GM19025 (cell line): ENCODE results near the gene ZNF628.
A peak's percentile ranks its signal among the peaks of the same experiment; 100 is the strongest.
"Not testable (repeated sequence)": the region's sequence is repeated elsewhere in the genome, so short reads cannot be mapped to it uniquely, and the experiment has no call there.

ENCODE experiments used
- ATAC-seq: cut with Tn5 transposase; IDR thresholded peaks from one replicate; pipeline ENCODE4 v1.9.1; 2021; ENCODE audit warnings: mild to moderate bottlenecking, low read depth, moderate library complexity; ENCODE audit not compliant: unreplicated experiment

ZNF628 gene

DNA sequence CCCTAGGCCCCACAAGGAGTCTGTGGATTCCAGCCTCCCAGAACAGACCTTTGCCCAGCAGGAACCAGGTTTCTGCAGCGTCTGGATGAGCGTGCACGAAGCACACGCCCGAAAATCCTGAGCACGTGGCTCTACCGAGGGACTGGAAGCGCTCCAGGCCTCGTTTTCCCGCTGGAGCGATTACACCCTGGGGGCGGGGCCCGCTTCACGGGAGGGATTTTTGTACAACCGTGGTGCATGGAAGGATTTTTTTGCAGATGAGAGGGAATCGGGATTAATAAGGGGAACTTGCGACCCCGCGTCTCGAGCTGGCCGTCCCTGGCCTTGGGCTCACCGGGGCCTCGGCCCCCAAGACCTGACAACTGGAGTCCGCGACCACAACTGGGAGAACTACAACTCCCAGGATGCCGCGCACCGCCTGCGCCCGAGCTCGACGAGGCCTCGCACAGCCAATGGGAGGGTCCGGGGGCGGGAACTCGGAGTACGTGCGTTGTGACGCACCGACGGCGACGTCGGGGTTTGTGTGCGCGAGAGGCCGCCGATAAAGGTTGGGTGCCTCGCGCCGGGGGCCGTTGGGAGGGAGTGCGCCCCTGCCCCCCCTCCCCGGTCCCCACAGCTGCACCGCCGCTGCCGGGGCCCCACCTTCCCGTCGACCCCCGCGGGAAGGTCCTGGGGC is at the start of gene ZNF628:
Gene ZNF628 (plus strand): TSS at position 518 of the 676 bp plus-strand sequence. CDS start 3,294 bp downstream, outside the sequence.
- ATAC-seq = peak; percentile 93

DNA sequence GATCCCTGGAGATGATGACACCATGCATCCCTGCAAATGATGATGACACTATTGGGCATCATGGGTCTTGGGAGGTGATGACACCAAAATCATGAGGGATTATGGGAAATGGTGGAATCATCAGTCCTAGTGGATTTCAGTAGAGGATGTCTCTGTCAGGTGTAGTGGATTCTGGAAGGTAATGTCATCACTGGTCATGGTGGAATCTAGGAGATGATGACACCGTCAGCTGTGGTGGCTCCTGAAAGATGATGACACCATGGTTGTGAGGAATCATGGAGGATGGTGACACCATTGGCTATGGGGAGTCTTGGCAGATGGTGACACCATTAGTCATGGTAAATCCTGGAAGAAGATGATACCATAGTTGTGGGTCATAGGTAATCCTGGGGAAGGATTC is 45.2 kb upstream of the ZNF628 start:
- ATAC-seq = no peak

DNA sequence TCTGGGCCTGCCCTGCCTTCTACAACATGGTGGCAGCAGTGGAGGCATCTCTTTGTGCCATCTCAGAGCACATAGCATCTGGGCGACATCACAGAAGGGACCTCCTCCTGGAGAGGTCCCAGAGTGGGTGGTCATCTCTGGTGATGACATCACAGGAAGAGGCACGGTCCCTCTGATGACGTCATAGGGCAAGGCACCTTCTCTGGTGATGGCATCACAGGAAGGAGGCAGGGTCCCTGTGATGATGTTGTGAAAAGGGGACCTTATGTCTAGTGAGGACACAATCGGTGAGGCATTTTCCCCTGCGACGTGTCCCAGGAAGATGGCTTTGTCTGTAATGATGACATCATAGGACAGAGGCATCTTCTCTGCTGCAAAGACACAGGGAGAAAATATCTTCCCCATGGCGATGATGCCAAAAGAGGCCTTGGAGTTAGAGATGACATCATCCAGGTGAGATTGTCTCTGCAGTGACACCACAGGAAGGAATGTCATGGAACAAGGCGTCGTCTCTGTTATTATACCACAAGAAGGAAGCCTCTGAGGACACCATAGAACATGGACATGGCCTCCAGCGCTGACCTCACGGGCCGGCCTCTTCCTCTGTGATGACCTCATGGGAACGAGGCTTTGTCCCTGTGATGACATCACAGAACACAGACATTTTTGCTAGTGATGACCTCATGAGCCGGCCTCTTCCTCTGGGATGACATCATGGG is 44.0 kb upstream of the ZNF628 start:
- no peak for ATAC-seq

DNA sequence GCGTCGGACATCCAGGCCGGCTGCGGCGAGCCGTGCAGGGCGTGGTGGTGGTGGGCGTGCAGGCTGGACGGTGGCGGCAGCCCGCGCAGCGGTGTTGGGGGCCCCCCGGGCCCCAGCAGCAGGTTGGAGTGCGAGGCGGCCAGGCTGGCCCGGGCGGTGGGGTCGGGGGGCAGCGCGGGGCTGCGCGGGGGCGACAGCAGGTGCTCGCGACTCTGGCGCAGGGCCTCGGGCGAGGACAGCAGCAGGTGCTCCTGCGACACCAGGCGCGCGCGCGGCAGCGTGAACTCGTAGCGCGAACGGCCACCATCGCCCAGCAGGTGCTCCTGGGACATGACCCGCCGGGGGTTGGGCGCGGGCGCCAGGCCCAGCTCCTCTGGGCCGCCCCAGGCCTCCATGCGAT is 43.1 kb upstream of the ZNF628 start:
- ATAC-seq = no peak

DNA sequence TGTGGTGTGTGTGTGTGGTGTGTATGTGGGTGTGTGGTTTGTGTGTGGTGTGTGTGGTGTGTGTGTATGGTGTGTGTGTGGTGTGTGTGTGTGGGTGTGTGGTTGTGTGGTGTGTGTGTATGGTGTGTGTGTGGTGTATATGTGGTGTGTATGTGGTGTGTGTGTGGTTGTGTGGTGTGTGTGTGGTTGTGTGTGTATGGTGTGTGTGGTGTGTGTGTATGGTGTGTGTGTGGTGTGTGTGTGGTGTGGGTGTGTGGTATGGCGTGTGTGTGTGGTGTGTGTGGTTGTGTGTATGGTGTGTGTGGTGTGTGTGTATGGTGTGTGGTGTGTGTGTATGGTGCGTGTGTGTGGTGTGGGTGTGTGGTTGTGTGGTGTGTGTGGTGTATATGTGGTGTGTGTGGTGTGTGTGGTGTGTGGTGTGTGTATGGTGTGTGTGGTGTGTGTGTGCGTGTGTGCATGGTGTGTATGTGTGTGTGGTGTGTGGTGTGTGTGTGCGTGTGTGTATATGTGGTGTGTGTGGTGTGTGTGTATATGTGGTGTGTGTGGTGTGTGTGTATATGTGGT is 42.0 kb upstream of the ZNF628 start:
- no peak for ATAC-seq

DNA sequence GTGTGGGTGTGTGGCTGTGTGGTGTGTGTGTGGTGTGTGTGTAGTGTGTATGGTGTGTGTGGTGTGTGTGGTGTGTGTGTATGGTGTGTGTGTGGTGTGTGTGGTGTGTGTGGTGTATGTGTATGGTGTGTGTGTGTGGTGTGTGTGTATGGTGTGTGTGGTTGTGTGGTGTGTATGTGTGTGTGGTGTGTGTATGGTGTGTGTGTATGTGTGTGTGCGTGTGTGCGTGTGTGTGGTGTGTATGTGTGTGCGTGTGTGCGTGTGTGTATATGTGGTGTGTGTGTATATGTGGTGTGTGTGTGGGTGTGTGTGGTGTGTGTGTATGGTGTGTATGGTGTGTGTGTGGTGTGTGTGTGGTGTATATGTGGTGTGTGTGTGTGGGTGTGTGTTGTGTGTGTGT is 41.4 kb upstream of the ZNF628 start:
- no peak for ATAC-seq

DNA sequence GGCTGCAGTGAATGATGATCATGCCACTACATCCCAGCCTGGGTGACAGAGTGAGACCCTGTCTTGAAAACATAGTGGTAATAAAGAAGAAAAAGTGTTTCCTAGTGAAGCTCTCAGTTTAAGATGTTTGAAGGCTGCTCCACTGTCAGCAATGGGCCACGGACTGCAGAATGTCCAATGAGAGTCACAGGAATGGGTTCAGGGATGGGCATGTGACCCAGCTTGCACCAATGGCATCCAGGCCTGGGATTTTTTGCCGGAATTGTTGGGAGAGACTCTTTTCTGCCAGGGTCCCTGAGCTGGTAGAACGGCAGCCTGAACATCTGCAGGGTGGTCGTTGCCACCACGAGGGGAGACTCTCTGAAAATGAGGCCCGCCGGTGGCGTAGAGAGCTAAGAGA is 39.6 kb upstream of the ZNF628 start:
- ATAC-seq = no peak

DNA sequence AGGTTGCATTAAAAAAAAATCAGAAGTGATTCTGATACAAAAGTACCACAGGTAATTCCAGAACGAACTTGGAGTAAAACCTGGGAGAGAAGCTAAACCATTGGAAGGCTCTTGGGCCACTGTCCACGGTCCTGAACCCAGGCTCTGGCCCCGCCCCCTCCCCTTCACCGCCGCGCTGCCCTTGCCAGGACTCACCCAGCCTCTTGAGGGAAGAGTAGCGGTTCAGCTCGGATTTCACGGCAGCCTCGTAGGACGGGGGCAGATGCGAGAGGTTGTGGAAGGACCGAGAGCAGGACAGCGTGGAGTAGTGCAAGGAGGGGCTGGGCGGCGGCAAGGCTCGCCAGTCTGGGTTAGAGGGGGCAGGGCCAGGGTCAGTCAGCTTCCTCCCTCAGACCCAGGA is 39.0 kb upstream of the ZNF628 start:
- ATAC-seq = no peak

DNA sequence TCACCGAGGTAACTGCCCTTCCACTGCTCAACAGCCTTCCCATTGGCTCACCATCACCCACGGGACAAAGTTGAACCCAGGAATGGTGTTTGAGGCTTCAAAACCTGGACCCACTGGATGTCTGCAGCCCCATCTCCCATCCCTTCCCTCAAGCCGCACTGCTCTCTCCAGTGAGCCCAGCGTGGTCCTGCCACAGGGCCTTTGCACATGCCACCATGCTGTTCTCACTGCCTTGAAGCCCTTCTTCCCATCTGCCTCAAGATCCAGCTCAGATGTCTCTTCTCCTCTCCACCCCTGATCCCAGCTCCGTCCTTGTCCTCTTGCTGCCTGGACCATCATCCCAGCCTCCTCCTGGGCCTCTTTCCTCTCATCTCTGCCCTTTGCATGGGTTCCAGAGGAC is 37.4 kb upstream of the ZNF628 start:
- ATAC-seq = no peak

DNA sequence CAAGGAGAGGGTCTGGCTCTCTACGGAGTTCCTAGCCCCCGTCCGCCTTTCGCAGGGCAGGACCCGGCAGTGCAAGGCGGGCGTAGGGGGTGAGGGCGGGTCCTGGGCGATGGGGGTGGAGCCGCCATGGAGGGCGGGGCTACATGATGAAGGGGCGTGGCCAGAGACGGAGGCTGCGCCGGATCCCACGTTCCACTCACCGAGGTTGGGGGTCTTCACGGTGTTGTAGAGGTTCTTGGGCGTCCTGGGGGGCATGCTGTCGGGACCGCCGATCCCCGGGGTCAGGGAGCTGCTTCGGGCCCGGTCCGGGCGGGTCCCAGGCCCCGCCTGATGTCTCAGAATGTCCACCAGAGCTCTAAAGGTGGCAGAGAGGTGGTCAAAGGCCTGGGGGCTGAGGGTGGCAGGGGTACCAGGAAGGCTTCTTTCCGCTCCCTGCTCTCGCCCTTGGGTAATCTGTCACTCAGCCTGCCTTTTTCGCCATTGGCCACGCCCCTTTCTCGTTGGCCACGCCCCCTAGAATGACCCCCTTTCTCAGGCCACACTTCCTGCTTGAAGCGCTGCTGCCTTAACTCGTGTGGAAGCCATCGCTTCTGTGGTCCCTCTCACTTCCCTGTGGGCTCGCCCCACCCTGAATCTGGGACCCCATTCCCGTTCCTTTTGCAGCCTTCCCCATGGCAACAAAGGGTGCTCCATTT is 35.9 kb upstream of the ZNF628 start:
- ATAC-seq = no peak

DNA sequence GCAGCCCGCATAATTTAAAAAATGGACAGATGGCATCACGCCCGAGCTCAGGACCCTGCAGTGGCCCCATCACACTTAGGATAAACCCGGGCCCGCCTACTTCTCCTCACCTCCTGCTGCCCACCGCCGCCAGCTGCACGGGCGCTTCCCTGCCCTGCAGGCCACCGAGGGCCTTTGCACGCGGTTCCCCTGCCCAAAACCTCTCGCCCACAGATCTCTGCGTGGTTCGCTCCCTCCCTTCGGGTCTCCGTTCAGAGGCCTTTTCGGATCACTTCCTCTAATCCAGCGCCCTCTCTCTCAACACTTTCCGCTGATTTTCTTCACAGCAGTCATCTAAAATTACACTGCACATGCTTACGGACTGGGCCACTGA is 35.1 kb upstream of the ZNF628 start:
- no peak for ATAC-seq

DNA sequence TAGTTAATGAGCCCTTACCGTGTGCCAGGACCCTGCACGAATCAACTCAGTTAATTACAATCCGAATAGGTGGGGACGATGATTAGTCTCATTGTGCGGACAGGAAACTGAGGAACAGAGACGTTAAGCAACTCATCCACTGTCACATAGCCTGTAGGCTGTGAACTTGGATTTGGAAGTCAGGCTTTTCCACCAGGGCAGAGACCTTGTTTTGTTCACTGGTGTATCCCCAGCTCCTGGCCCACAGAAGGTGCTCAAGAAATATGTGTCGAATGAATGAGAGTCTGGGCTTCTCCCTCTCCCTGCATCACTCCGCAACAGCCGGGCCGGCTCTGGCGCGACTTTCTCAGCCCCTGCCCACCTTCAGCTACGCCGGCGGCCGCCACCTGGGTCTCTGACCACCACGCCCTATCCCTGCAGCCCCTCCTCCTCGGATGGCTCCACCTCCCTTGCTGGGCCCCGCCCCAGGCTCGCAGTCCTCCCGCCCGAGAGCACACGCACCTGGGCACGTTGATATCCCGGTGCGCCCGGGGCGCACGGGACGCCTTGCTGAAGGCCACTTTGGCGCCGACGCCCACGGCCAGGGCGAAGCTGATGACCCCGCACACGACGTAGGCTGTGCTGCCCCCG is 34.6 kb upstream of the ZNF628 start:
- ATAC-seq = no peak

DNA sequence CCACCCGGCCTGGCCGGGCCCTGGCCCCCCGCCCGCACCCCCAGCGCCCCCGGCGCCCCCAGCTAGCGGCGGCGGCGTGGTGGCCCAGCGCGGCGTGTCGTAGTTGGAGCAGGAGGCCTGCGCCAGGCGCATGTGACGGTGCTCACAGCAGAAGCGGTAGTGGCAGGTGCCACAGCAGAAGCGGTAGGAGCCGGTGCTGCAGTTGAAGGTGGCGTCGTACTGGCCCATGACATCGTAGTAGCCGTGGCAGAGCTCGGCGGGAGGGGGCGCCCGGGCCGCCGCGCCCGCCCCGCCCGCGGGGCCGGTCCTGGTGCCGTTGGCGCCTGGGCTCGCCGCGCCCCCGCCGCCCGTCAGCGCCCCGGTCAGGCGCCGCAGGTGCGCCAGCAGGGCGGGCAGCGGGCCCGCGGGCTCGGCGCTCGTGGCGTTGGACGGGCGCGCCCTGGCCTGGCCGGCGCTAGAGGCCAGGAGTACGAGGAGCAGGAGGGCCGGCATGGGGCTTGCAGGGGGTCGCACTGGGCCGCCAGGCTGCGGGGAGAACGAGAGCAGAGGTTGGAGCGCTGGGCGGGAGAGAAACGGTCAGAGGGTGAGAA is 34.0 kb upstream of the ZNF628 start:
- no peak for ATAC-seq

DNA sequence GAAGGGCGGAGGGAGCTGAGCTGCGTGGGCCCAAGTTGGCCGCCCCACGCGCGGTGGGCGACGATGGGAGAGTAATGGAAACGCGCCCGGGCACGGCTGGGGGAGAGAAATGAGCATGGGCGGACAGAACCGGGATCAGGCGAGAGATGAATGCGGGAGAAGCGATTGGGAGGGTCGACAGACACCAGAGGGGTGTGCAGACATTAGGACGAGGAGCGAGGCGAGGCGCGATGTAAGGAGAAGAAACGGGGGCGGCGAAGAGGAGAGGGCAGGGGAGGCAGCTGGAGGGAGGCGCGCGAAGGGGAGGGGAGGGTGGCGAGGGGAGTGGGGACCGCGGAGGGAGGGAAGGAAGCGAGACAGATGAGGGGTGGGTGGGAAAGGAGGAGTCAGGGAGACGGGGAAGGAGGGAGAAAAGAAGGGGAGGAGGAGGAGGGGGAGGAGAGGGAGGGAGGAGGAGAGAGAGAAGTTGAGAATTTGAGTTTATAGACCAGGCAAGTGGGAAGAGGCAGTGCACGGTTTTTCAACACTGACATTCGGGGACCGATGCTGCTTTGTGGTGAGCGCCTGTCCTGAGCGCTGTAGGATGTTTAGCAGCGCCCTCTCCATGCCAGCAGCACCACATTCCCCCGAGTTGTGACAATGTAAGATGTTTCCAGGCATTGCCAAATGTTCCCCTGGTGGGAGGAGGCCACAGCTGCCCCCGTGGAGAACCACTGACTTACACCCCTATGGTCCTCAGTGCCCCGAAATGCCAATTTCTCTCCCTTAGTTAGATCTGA is 33.2 kb upstream of the ZNF628 start, which contains the start of gene SHISA7:
Gene SHISA7 (minus strand): TSS at position 256 of the 779 bp plus-strand sequence. CDS start 437 bp downstream, outside the sequence.
- ATAC-seq = no peak

DNA sequence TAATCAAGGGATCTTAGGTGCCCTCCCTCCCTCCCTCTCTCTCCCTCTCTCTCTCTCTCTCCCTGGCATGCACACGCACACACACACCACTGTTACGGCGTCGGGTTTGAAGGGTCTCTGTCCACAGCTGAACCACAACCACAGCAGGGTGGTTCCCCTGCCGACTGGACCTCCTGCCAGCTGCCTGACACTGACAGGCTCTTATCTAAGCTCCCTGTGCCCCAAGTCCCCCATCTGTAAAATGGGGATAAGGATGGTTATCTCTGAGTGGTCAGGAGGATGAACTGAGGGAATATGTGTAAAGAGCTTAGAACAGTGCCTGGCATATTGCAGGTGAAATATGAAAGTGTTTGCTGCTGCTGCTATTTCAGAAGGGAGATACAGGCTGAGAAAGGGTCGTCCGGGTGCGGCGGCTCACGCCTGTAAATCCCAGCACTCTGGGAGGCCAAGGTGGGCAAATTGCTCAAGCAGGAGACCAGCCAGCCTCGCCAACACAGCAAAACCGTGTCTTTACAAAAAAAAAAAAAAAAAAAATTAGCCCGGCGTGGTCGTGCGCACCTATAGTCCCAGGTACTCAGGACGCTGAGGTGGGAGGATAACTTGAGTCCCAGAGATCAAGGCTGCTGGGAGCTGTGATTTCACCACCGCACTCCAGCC is 32.5 kb upstream of the ZNF628 start:
- ATAC-seq = no peak

DNA sequence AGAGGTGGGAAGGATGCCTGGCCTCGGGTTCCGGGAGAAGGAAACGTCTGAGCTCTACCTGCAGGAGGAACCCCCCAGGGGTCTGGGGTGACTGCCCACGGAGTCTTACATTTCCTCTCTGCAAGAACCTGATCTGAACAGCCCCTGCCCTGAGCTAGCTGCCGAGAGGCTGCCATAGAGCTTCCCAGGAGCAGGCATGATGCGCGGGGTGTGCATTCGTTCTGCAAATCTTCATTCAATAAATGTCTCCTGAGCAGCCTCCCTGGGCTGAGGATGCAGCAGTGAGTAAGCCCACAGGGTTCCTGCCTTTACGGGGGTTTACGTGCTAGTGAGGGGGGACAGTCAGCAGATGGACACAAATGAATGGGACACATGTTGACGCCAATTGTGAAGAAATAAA is 31.8 kb upstream of the ZNF628 start:
- ATAC-seq = no peak

DNA sequence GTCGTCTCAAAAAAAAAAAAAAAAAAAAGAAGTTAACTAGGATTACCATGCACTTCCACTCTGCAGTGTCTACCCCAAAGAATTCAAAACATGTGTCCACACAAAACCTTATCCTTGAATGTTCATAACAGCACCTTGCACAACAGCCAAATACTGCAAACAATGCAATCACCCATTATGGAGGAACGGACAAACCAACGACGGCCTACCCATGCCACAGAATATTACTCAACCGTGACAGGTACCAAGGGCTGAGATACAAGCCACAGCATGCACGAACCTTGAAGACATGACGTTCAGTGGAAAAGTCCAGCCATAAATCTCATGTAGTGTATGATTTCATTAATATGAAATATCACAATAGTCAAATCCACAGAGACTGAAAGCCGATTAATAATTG is 30.4 kb upstream of the ZNF628 start:
- ATAC-seq = no peak

DNA sequence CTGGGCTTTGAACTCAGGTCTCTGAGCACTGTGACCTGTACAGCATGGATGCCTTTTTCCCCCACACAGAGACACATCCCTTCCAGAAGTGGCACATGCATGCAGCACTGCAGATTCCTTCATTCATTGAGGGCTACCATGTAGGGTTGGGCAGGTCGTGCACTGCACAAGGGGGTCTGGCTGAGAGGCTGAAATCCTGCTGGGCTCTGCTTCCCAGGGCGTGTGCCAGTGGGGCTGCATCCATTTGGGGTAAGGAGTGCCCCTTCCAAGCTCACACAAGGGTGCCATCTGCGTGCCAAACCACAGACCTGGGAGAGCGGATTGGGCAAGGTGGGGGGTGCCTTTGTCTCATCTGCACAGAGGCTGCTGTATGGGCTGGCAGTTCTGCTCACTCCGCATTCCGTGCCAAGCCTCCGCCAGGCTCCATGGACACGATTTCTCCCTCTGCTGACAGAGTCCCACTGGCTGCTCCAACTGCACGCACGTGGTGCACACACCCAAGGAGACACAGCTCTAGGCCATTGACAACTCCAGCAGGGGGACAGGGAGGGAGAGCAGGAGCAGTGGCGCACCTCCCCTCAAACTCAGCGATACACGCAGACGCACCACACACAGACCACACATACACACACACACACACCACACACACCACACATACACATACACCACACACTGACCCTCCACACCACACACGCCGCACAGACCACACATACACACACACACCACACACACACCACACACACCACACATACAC is 28.8 kb upstream of the ZNF628 start:
- no peak for ATAC-seq

DNA sequence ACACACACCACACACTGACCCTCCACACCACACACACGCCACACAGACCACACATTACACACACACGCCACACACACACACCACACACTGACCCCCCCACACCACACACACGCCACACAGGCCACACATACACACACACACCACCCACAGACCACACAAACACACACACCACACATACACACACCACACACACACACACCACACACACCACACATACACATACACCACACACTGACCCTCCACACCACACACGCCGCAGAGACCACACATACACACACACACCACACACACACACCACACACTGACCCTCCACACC is 28.3 kb upstream of the ZNF628 start:
- not testable (repeated sequence) for ATAC-seq
